ENCODE measurements around the gene NINJ1.
A peak's percentile ranks its signal among the peaks of the same experiment; 100 is the strongest.

Gene NINJ1

GRCh38 chr9:93169444-93169843 lies 35.4 kb upstream of the NINJ1 start:
- H3K27me3 ChIP-seq (ENCODE audit: low read depth): no peaks in the 10 kb centered on the region
- in situ Hi-C loops (cut with MboI; ENCODE audit: low sequenced_read_pairs): loop anchor here (25.0 kb wide), 1 partner anchor 793 kb away; the partner anchor contains the start of gene BARX1
- no peaks in the 10 kb centered on the region for H3K4me1 ChIP-seq
- no peaks in the 10 kb centered on the region for H3K9me3 ChIP-seq
- DNase-seq (ENCODE audit: low spot score in 2 of 2): no peak
- no peaks in the 10 kb centered on the region for H3K36me3 ChIP-seq (replicated peaks)
- no peak overlapping the region for H3K4me3 ChIP-seq

- H3K4me1 ChIP-seq: no peaks in the 10 kb centered on the region
- no peak overlapping the region for H3K4me3 ChIP-seq
- in situ Hi-C loops (cut with MboI; ENCODE audit: low sequenced_read_pairs): loop anchor here (25.0 kb wide), 1 partner anchor 794 kb away; the partner anchor contains the start of gene BARX1
- H3K9me3 ChIP-seq: no peaks in the 10 kb centered on the region
- no peak for DNase-seq (ENCODE audit: low spot score in 2 of 2)
- H3K27me3 ChIP-seq (ENCODE audit: low read depth): no peaks in the 10 kb centered on the region
- no peaks in the 10 kb centered on the region for H3K36me3 ChIP-seq (replicated peaks)
These were observed 34.5 kb upstream of the NINJ1 start for GRCh38 chr9:93168581-93168980.

DNA sequence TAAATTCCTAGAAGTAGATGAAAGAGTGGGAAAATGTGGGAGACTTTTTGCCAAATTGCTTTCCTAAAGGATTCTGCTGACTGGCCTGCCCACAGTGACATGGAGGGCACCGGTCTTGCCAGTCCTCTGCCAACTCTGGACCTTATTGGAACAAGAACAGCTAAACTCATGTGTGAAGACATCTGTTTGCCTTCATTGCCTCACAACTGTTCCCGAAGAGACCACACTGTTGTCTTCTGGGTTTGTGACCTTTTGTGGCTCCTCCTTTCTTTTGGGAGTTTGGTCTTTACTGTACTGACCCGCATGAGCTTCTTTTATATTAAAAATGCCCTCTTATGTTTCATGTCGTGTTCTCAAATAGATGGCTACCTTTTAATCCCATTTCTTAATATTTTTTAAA lies 33.8 kb upstream of the NINJ1 start:
- Histone ChIP-seq H3K9me3 (no peaks in the 10 kb centered on the region), H3K4me1 (no peaks in the 10 kb centered on the region), H3K36me3 (replicated peaks) (no peaks in the 10 kb centered on the region), H3K27me3 (ENCODE audit: low read depth) (no peaks in the 10 kb centered on the region), H3K4me3 (no peak overlapping the region)
- in situ Hi-C loops (cut with MboI; ENCODE audit: low sequenced_read_pairs): loop anchor here (25.0 kb wide), 1 partner anchor 794 kb away; the partner anchor contains the start of gene BARX1
- DNase-seq (ENCODE audit: low spot score in 2 of 2): no peak

GRCh38 chr9:93167185-93167584 lies 33.1 kb upstream of the NINJ1 start:
- H3K4me1 ChIP-seq: no peaks in the 10 kb centered on the region
- DNase-seq (ENCODE audit: low spot score in 2 of 2): no peak
- in situ Hi-C loops (cut with MboI; ENCODE audit: low sequenced_read_pairs): loop anchor here (25.0 kb wide), 1 partner anchor 795 kb away; the partner anchor contains the start of gene BARX1

GRCh38 chr9:93166699-93167098 lies 32.6 kb upstream of the NINJ1 start:
- no peaks in the 10 kb centered on the region for H3K9me3 ChIP-seq
- H3K27me3 ChIP-seq (ENCODE audit: low read depth): no peaks in the 10 kb centered on the region
- H3K4me3 ChIP-seq: no peak overlapping the region
- DNase-seq (ENCODE audit: low spot score in 2 of 2): no peak
- in situ Hi-C loops (cut with MboI; ENCODE audit: low sequenced_read_pairs): loop anchor here (25.0 kb wide), 1 partner anchor 796 kb away; the partner anchor contains the start of gene BARX1
- no peaks in the 10 kb centered on the region for H3K36me3 ChIP-seq (replicated peaks)
- H3K4me1 ChIP-seq: no peaks in the 10 kb centered on the region

More at GRCh38 chr9:93167185-93167584, 33.1 kb upstream of the NINJ1 start:
- Histone ChIP-seq H3K9me3 (no peaks in the 10 kb centered on the region), H3K27me3 (ENCODE audit: low read depth) (no peaks in the 10 kb centered on the region), H3K4me3 (no peak overlapping the region), H3K36me3 (replicated peaks) (no peaks in the 10 kb centered on the region)

DNA sequence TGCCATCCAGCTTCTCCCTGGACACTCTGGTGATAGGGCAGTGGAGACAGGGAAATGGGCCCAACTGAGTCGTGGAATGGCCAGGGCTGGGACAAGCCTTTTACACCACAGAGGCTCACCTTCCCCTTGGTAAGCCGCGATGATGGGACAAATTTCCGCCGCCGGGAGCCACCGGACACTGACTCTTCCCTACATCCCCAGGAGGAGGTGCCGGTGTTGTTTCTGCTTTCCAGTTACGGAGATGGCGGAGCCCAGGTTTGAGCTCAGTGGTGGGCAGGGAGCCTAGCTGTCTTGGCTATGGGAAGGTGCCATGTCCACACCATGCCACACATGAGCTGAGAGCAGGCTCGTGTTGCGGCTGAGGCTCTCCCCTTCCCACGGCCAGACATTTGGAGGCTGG lies 30.0 kb upstream of the NINJ1 start:
- H3K27me3 ChIP-seq (ENCODE audit: low read depth): no peaks in the 10 kb centered on the region
- H3K4me3 ChIP-seq: no peak overlapping the region
- no peaks in the 10 kb centered on the region for H3K36me3 ChIP-seq (replicated peaks)
- in situ Hi-C loops (cut with MboI; ENCODE audit: low sequenced_read_pairs): loop anchor here (5.0 to 25.0 kb wide), 2 partner anchors 138 to 798 kb away; partner anchors contain the start of gene BARX1
- H3K9me3 ChIP-seq: no peaks in the 10 kb centered on the region
- DNase-seq (ENCODE audit: low spot score in 2 of 2): no peak
- H3K4me1 ChIP-seq: no peaks in the 10 kb centered on the region

DNA sequence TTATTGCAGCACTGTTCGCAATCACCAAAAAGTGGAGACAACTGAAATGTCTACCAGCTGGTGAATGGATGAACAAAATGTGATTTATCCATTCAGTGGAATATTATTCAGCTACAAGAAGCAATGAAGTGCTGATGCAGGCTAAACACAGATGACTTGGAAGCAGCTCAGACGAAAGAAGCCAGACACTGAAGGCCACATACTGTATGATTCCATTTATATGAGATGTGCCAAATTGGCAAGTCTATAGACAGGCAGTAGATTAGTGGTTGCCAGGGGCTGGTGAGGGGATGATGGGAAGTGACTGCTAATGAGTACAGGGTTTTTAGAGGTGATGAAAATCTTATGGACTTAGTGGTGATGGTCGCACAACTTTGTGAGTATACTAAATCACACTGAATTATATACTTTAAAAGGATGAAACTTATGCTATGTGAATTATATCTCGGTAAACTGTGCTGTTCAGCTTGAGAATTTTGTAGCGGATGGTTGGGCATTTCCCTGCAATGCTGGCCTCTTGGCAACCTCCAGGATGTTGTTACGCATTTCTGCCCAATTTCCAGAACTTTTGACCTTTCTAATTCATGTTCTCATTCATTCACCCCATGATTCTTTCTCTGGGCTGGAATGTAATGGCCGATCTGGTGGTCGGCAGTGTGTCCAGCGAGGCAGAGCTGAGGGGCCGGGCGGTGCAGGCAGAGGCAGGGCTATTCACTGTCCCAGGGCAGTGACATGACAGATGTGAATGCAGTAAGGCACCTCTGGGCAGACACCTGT lies 27.9 kb upstream of the NINJ1 start:
- Histone ChIP-seq H3K4me3 (no peak overlapping the region), H3K4me1 (no peaks in the 10 kb centered on the region), H3K9me3 (no peaks in the 10 kb centered on the region), H3K27me3 (ENCODE audit: low read depth) (no peaks in the 10 kb centered on the region), H3K36me3 (replicated peaks) (no peaks in the 10 kb centered on the region)
- in situ Hi-C loops (cut with MboI; ENCODE audit: low sequenced_read_pairs): loop anchor here (5.0 to 25.0 kb wide), 2 partner anchors 140 to 800 kb away; partner anchors contain the start of gene BARX1
- no peak for DNase-seq (ENCODE audit: low spot score in 2 of 2)

GRCh38 chr9:93159601-93160471 lies 25.8 kb upstream of the NINJ1 start:
- Histone ChIP-seq H3K4me1 (no peaks in the 10 kb centered on the region), H3K9me3 (no peaks in the 10 kb centered on the region), H3K4me3 (no peak overlapping the region), H3K36me3 (replicated peaks) (no peaks in the 10 kb centered on the region), H3K27me3 (ENCODE audit: low read depth) (no peaks in the 10 kb centered on the region)
- DNase-seq (ENCODE audit: low spot score in 2 of 2): peak; percentile 77 to 93
- in situ Hi-C loops (cut with MboI; ENCODE audit: low sequenced_read_pairs): loop anchor here (5.0 to 25.0 kb wide), 2 partner anchors 142 to 802 kb away; partner anchors contain the start of gene BARX1

- Histone ChIP-seq H3K36me3 (replicated peaks) (no peaks in the 10 kb centered on the region), H3K9me3 (no peaks in the 10 kb centered on the region), H3K4me1 (no peaks in the 10 kb centered on the region), H3K4me3 (no peak overlapping the region), H3K27me3 (ENCODE audit: low read depth) (no peaks in the 10 kb centered on the region)
- DNase-seq (ENCODE audit: low spot score in 2 of 2): no peak
- in situ Hi-C loops (cut with MboI; ENCODE audit: low sequenced_read_pairs): loop anchor here (25.0 kb wide), 1 partner anchor 806 kb away; the partner anchor contains the start of gene BARX1
These were observed 22.5 kb upstream of the NINJ1 start for GRCh38 chr9:93156475-93157008.

DNA sequence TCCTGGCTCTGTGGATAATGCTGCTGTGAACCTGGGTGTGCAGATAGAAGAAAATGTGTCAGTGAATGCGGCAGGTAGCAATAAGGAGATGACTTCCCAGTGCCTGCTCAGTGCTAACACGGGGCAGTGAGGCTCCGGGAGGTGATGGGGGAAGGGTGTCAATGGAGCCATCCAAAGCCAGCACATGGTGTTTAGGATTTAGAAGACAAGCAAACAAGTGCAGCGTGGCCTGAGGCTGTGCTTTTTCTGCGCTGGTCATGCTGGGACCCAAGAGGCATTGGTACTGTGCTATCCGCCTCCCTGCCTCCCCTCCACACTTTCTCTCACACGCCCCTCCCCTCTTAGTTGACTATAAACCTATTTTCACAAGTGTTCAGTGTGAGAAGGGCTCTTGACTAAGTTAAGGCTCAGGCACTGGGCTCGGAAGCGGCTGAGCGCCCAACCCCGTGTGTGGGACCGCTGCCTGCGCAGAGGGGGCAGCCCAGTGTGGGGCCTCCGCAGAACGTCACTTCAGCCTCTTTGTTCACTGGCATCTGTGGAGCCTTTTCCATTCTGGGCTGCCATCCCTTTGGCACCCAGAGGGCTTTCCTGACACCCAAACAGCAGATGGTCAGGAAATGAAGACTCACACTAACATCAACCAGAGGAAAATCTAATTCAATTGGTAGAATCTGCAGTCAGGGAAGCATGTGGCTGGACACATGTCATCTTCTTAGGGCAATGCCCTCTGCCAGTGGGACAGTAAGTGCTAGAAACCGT lies 21.8 kb upstream of the NINJ1 start:
- Histone ChIP-seq H3K9me3 (no peaks in the 10 kb centered on the region), H3K4me3 (no peak overlapping the region), H3K36me3 (replicated peaks) (no peaks in the 10 kb centered on the region), H3K4me1 (no peaks in the 10 kb centered on the region), H3K27me3 (ENCODE audit: low read depth) (no peaks in the 10 kb centered on the region)
- in situ Hi-C loops (cut with MboI; ENCODE audit: low sequenced_read_pairs): loop anchor here (25.0 kb wide), 1 partner anchor 806 kb away; the partner anchor contains the start of gene BARX1
- DNase-seq (ENCODE audit: low spot score in 2 of 2): no peak

GRCh38 chr9:93154293-93154903 lies 20.3 kb upstream of the NINJ1 start:
- no peaks in the 10 kb centered on the region for H3K9me3 ChIP-seq
- in situ Hi-C loops (cut with MboI; ENCODE audit: low sequenced_read_pairs): loop anchor here (25.0 kb wide), 1 partner anchor 808 kb away; the partner anchor contains the start of gene BARX1
- DNase-seq (ENCODE audit: low spot score in 2 of 2): peak; percentile 23 to 79

DNA sequence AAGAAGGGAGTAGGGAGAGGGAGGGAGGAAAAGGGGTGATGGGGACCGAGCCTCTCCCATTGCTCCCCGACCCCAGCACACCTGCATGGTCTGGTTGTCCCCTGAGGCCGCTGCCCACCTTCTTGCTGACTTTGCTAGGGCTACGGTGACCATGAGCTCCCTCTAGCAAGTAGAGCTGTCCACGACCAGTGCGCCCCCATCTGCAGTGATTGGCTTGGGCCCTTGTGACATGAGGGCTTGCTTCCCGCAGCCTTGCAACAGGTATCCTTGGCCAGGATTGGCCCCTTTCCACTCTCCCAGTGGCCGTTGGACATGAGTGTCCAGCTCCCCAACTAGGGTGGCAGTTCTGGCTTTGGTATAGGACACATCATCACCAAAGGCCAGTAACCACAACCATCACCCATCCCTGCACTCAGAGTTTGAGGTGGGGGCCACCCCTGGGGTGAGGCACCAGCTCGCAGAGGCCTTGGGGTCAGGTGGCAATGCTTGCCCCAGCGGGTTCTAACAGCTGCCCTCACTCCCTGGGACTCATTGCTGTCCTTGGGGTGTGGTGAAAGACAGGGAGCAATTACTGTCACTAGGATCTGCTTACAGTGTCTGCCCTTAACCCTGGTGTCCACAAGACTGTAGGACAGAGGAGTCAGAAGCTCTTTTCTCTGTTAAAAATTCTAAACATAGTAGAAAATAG lies 17.2 kb upstream of the NINJ1 start:
- H3K4me1 ChIP-seq: no peaks in the 10 kb centered on the region
- in situ Hi-C loops (cut with MboI; ENCODE audit: low sequenced_read_pairs): loop anchor here (25.0 kb wide), 1 partner anchor 811 kb away; the partner anchor contains the start of gene BARX1

More at GRCh38 chr9:93154293-93154903, 20.3 kb upstream of the NINJ1 start:
- Histone ChIP-seq H3K4me1 (no peaks in the 10 kb centered on the region), H3K36me3 (replicated peaks) (no peaks in the 10 kb centered on the region), H3K4me3 (no peak overlapping the region), H3K27me3 (ENCODE audit: low read depth) (no peaks in the 10 kb centered on the region)

More for the DNA sequence above, 17.2 kb upstream of the NINJ1 start:
- DNase-seq (ENCODE audit: low spot score in 2 of 2): no peak
- H3K36me3 ChIP-seq (replicated peaks): no peaks in the 10 kb centered on the region
- no peak overlapping the region for H3K4me3 ChIP-seq
- H3K27me3 ChIP-seq (ENCODE audit: low read depth): no peaks in the 10 kb centered on the region
- no peaks in the 10 kb centered on the region for H3K9me3 ChIP-seq

Data from HAP-1 (cell line).